ENCODE results near the gene ADTRP. TPM values are rescaled to one million over a fixed set of nuclear protein-coding genes. Genes with fewer than 3 reads are reported as not detected.
"Not testable (repeated sequence)": the region's sequence is repeated elsewhere in the genome, so short reads cannot be mapped to it uniquely, and the experiment has no call there.

ADTRP gene
- total RNA-seq, 3 donors from 2014 or later: 11.6 to 16.6 (median 15.6) TPM

DNA sequence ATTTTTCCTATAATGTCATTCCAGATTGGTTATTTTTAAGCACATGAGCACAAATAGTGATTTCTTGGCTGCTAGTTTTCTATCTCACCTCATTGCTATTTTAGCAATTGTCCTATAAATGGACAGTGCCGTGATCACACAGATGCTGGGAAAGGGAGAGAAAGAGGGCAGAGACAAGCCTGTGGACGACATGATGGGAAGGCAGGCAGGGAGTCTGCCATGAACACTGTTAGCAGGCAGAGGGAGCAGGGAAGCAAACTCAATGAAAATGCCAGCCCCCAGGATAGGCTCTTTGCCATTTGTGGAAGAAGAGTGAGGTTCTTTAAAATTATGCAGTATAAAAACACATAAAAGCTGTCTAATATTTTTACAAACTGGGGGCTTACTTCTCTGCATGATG, 96.8 kb downstream of the ADTRP start:
- no peak overlapping the region for H3K4me3 Mint-ChIP-seq
- peaks cover 4% of the 10 kb centered on the region for H3K27me3 Mint-ChIP-seq (ENCODE audit: low read depth)
- peaks cover 12% of the 10 kb centered on the region for H3K9me3 Mint-ChIP-seq
- DNase-seq (no peak), ATAC-seq (no peak)
- H3K36me3 Mint-ChIP-seq (ENCODE audit: insufficient read depth): peaks cover 2% of the 10 kb centered on the region
- H3K4me1 Mint-ChIP-seq (ENCODE audit: low read depth): no peaks in the 10 kb centered on the region

DNA sequence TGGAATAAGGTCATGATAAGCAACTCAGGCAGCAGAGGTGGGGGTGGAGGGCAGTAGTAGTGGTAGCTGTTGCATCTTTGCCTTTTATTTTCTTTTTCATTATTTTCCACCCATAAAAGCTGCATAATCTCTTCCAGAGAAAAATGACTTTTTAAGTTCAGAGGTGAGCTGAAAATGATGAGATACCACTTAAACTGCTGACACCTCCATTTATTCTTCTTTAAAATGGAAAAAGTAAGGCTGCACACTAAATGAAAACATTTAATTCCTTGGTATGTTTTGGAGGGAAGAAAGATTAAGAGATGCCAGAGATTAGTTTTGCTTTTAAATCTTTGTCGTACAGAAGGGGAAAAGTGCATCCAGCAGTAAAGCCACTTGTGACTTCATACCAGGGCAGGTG, 97.2 kb downstream of the ADTRP start:
- no peaks in the 10 kb centered on the region for H3K4me1 Mint-ChIP-seq (ENCODE audit: low read depth)
- peaks cover 2% of the 10 kb centered on the region for H3K36me3 Mint-ChIP-seq (ENCODE audit: insufficient read depth)
- H3K4me3 Mint-ChIP-seq: no peak overlapping the region
- peaks cover 4% of the 10 kb centered on the region for H3K27me3 Mint-ChIP-seq (ENCODE audit: low read depth)
- no peak for DNase-seq
- peaks cover 12% of the 10 kb centered on the region for H3K9me3 Mint-ChIP-seq
- ATAC-seq: no peak

DNA sequence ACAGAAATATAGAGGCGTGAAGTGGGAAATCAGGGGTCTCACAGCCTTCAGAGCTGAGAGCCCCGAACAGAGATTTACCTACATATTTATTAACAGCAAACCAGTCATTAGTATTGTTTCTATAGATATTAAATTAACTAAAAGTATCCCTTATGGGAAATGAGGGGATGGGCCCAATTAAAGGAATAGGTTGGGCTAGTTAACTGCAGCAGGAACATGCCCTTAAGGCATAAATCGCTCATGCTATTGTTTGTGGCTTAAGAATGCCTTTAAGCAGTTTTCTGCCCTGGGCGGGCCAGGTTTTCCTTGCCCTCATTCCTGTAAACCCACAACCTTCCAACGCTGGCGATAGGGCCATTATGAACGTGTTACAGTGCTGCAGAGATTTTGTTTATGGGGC, 98.1 kb downstream of the ADTRP start:
- DNase-seq: not testable (repeated sequence)

DNA sequence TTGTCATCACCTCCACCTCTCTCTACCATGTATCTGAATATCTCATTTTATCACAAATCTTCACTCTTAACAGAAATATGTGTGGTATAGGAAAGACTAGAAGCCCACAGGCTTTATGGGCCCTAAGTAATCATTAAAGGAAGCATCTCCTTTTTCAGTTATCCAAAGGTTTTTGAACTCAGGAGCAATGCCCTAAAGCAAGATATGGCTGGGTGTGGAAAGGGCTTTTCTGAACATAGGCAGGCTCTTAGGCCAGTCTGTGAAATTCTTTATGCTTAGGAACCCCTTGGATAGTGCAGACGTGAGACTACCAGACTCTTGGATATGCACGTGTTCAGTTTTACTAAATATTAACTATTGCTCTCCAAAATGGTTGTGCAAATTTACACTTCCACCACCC, 99.5 kb downstream of the ADTRP start:
- ATAC-seq (no peak), DNase-seq (no peak)
- no peaks in the 10 kb centered on the region for H3K4me1 Mint-ChIP-seq (ENCODE audit: low read depth)
- H3K27me3 Mint-ChIP-seq (ENCODE audit: low read depth): peaks cover 4% of the 10 kb centered on the region
- H3K9me3 Mint-ChIP-seq: peaks cover 12% of the 10 kb centered on the region
- H3K36me3 Mint-ChIP-seq (ENCODE audit: insufficient read depth): peaks cover 2% of the 10 kb centered on the region
- no peak overlapping the region for H3K4me3 Mint-ChIP-seq

More for the DNA sequence above, 98.1 kb downstream of the ADTRP start:
- ATAC-seq; H3K36me3 Mint-ChIP-seq (ENCODE audit: insufficient read depth); H3K4me3 Mint-ChIP-seq; H3K4me1 Mint-ChIP-seq (ENCODE audit: low read depth); H3K27me3 Mint-ChIP-seq (ENCODE audit: low read depth): not testable (repeated sequence)
- H3K9me3 Mint-ChIP-seq: peaks cover 12% of the 10 kb centered on the region

DNA sequence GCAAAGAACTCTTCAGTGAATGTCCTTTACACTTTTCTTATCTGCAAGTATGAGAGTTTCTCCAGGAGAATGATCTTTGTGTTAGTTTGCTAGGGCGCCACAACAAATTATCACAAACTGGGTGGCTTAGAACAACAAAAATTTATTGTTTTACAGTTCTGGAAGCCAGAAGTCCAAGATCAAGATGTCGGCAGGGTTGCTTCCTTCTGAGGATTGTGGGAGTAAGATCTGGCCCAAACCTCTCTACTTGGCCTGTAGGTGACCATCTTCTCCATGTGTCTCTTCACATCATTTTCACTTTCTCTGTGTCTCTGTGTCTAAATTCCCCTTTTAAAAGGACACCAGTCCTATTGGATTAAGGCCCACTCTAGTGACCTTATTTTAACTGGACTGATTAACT, 103.0 kb downstream of the ADTRP start:
- ATAC-seq: no peak
- H3K4me1 Mint-ChIP-seq (ENCODE audit: low read depth): no peaks in the 10 kb centered on the region
- H3K27me3 Mint-ChIP-seq (ENCODE audit: low read depth): peaks cover 3% of the 10 kb centered on the region
- peaks cover 7% of the 10 kb centered on the region for H3K9me3 Mint-ChIP-seq
- no peak overlapping the region for H3K4me3 Mint-ChIP-seq
- peaks cover 2% of the 10 kb centered on the region for H3K36me3 Mint-ChIP-seq (ENCODE audit: insufficient read depth)
- no peak for DNase-seq

DNA sequence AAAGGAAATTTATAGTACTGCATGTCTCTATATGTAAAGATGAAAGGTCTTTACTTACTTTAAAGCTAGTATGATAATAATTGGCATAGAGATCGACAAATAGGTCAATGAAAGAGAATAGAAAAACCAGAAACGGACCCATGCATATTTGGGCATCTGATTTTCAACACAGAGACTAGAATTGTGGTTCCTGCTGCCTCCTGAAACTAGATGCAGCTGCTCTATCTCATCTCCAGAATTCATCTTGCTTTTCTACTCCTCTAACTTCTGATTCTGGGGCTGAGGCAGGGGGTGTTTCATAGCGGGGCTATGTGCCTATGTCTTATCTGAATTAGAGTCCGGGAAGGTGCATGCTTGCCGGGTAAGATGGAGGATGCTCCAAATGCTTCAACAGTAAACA, 105.9 kb downstream of the ADTRP start:
- ATAC-seq (no peak), DNase-seq (no peak)
- Mint-ChIP-seq H3K9me3 (no peaks in the 10 kb centered on the region), H3K36me3 (ENCODE audit: insufficient read depth) (no peaks in the 10 kb centered on the region), H3K27me3 (ENCODE audit: low read depth) (peaks cover 5% of the 10 kb centered on the region), H3K4me1 (ENCODE audit: low read depth) (no peaks in the 10 kb centered on the region), H3K4me3 (no peak overlapping the region)

DNA sequence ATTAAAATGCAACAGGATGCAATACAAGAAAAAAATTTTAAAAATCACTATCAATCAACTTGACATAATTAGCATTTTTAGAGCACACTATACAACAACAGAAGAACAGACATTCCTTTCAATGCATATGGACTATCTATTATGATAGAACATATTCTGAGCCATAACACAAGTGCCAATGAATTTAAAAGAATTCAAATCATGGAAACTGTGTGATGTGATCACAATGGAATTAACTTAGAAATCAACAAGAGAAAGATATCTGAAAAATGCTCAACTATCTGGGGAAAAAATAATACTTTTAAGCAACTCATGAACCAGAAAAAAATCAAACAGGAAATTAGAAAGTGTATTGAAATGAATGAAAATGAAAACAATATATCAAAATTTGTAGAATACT, 106.3 kb downstream of the ADTRP start:
- peaks cover 5% of the 10 kb centered on the region for H3K27me3 Mint-ChIP-seq (ENCODE audit: low read depth)
- ATAC-seq: no peak
- H3K36me3 Mint-ChIP-seq (ENCODE audit: insufficient read depth): no peaks in the 10 kb centered on the region
- H3K9me3 Mint-ChIP-seq: no peaks in the 10 kb centered on the region
- H3K4me3 Mint-ChIP-seq: no peak overlapping the region
- DNase-seq: no peak
- no peaks in the 10 kb centered on the region for H3K4me1 Mint-ChIP-seq (ENCODE audit: low read depth)

DNA sequence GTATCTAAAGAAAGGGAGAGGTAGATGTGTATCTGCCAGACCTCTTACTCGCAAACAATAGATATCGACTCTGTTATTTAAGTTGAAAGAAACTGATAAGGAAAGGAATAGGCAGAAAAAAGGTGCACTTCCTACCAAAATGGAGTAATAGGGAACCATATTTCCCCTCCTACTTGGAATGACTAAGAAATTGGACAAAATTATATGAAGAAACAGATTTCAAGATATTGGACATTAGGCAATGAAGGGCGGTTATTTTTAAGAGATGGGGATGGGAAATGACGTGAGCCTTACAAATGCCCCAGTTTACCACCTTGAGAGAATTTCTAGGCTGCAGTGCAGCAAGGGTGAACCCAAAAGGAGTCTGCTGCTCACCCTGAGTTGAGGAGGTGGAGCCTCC, 108.9 kb downstream of the ADTRP start:
- no peaks in the 10 kb centered on the region for H3K4me1 Mint-ChIP-seq (ENCODE audit: low read depth)
- H3K9me3 Mint-ChIP-seq: no peaks in the 10 kb centered on the region
- peaks cover 10% of the 10 kb centered on the region for H3K27me3 Mint-ChIP-seq (ENCODE audit: low read depth)
- no peaks in the 10 kb centered on the region for H3K36me3 Mint-ChIP-seq (ENCODE audit: insufficient read depth)
- ATAC-seq (no peak), DNase-seq (no peak)
- H3K4me3 Mint-ChIP-seq: no peak overlapping the region

DNA sequence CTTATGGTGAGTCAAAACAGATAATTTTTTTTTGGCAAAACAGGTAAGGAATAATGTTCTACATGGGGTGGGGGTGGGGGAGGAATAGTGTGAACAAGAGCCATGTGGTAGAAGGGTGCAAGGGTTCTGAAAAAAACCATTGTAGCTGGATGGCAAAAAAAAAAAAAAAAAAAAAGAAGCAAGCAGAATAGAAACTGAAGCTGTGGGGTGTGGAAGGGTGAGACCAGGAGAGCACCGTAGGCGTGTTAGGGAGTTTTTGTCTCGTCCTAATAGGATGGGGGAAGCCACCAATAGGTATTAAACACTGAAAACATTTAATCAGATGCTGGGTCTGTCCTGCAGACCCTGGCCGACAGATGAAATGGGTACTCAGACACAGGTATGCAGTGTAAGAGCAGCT, 110.1 kb downstream of the ADTRP start:
- H3K27me3 Mint-ChIP-seq (ENCODE audit: low read depth): peaks cover 15% of the 10 kb centered on the region
- DNase-seq (no peak), ATAC-seq (no peak)
- no peaks in the 10 kb centered on the region for H3K4me1 Mint-ChIP-seq (ENCODE audit: low read depth)
- H3K36me3 Mint-ChIP-seq (ENCODE audit: insufficient read depth): no peaks in the 10 kb centered on the region
- H3K9me3 Mint-ChIP-seq: no peaks in the 10 kb centered on the region
- no peak overlapping the region for H3K4me3 Mint-ChIP-seq

DNA sequence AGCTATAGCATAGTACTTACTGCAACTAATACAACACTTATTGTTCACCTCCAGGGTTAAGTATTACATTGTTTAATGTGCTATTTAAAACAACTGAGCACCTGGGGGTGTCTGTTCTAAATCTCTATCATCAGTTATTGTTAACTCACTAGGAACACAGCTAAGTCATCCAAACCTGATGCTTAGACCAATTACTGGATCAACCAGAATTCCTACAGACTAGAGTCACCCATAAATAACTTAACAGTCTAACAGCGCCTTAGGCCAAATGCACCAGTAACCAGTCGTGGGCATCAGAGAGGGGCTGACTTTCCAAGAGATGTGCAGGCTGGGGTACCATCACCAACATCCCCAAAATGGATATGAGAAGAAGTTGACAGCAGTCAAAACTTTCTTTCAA, 110.7 kb downstream of the ADTRP start:
- no peaks in the 10 kb centered on the region for H3K4me1 Mint-ChIP-seq (ENCODE audit: low read depth)

DNA sequence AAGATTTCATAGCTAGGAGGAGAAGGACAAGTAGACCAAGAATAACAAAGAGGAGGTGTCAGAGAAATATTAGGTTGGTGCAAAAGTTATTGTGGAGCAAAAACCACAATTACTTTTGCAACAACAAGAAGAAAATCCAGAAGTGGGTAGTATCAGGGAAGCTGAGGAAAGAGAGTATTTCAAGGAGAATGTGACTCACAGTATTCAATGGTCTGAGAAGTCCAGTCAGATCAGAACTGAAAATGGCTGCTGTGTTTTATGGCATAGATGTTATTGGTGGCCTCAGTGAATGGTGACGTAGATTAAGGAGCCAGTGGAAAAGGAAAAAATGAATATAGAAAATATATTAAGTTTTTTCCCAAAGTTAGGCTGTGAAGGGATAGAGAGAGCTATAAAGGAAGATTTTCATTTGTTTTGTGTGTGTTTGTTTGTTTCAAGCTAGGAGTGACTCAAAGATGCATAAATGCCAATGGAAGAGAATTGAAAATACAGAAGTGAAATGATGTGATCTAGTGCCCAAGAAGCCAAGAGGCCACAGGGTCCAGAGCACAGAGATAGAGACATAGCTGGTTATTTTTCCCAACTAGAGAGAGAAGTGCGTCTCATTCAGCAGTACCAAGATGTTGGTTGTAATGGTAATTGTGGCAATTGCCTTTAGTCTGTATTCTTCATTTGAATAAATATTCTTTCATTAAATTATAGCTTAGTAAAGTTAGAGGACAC, 112.8 kb downstream of the ADTRP start:
- Mint-ChIP-seq H3K9me3 (no peaks in the 10 kb centered on the region), H3K27me3 (ENCODE audit: low read depth) (peaks cover 13% of the 10 kb centered on the region), H3K36me3 (ENCODE audit: insufficient read depth) (no peaks in the 10 kb centered on the region), H3K4me1 (ENCODE audit: low read depth) (no peaks in the 10 kb centered on the region), H3K4me3 (no peak overlapping the region)
- DNase-seq (no peak), ATAC-seq (no peak)

More for the DNA sequence above, 110.7 kb downstream of the ADTRP start:
- Mint-ChIP-seq H3K4me3 (no peak overlapping the region), H3K36me3 (ENCODE audit: insufficient read depth) (no peaks in the 10 kb centered on the region), H3K9me3 (no peaks in the 10 kb centered on the region), H3K27me3 (ENCODE audit: low read depth) (peaks cover 15% of the 10 kb centered on the region)
- ATAC-seq (no peak), DNase-seq (no peak)

Other genes starting within 250 kb of the ADTRP start
- gene TMEM170B, start 241.1 kb downstream of the ADTRP start, total RNA-seq: 1 to 10 TPM; 1.1 to 1.6 (median 1.2) TPM
- 10 to 100 TPM; 24.2 to 26.1 (median 25.8) TPM for gene HIVEP1, start 233.5 kb upstream of the ADTRP start, total RNA-seq

Measured in activated T-cell treated with anti-CD3 and anti-CD28 coated beads, Interleukin-2, amount 50 U/mL, for 4 hours (primary cell).